ENCODE measurements around the gene NLGN4Y.

GRCh38 chrY:14618513-14618912 lies 94.2 kb downstream of the NLGN4Y start:
- TF ChIP-seq POLR2A (IDR thresholded peaks at IDR 0.05; ENCODE audit: low read depth, low read length) (no peak), SMC3 (IDR thresholded peaks at IDR 0.05; ENCODE audit: low read depth, low read length) (no peak), RFX5 (IDR thresholded peaks at IDR 0.05; ENCODE audit: low read depth, low read length) (no peak), BHLHE40 (IDR thresholded peaks at IDR 0.05; ENCODE audit: low read depth, low read length) (no peak), ELK1 (IDR thresholded peaks at IDR 0.05; ENCODE audit: borderline replicate concordance, low read depth, low read length) (no peak), CEBPB (IDR thresholded peaks at IDR 0.05; ENCODE audit: low read depth, low read length) (no peak)
- TF ChIP-seq, protein P1, sequence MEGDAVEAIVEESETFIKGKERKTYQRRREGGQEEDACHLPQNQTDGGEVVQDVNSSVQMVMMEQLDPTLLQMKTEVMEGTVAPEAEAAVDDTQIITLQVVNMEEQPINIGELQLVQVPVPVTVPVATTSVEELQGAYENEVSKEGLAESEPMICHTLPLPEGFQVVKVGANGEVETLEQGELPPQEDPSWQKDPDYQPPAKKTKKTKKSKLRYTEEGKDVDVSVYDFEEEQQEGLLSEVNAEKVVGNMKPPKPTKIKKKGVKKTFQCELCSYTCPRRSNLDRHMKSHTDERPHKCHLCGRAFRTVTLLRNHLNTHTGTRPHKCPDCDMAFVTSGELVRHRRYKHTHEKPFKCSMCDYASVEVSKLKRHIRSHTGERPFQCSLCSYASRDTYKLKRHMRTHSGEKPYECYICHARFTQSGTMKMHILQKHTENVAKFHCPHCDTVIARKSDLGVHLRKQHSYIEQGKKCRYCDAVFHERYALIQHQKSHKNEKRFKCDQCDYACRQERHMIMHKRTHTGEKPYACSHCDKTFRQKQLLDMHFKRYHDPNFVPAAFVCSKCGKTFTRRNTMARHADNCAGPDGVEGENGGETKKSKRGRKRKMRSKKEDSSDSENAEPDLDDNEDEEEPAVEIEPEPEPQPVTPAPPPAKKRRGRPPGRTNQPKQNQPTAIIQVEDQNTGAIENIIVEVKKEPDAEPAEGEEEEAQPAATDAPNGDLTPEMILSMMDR (conservative IDR thresholded peaks at IDR 0.05; ENCODE audit: low read depth, low read length): no peak

All from IMR-90 (cell line).